HCT116 (cell line): ENCODE measurements around the gene ADAM8. TPM values are rescaled to one million over a fixed set of nuclear protein-coding genes. Genes with fewer than 3 reads are reported as not detected.

Source experiments
- ATAC-seq: fragments of 200-7000 bp; cut with Tn5 transposase; 2 replicates; pipeline ENCODE4 v1.9.1; 2020; ENCODE audit warnings: mild to moderate bottlenecking, moderate library complexity
- BruUV-seq: library from RNA; stranded (reverse); fragments of 400-500 nt; replicated peaks from 2 replicates; lab custom pipeline; 2021; lab: Mats Ljungman, UMichigan
- CTCF ChIA-PET: fragments of 300-600 bp; sonication (Branson Sonifier 250); formaldehyde crosslinking; loops from one replicate; lab custom pipeline; 2021; ENCODE audit warnings: antibody characterized with exemption; lab: Charles Lee
- POLR2A ChIA-PET: fragments of 300-600, 350-600 bp; sonication (Branson Sonifier 250); formaldehyde crosslinking; loops from one replicate; lab custom pipeline; 2021; ENCODE audit warnings: antibody characterized with exemption; lab: Charles Lee
- RAD21 ChIA-PET, 2 experiments: fragments of 300-600 bp; sonication (Branson Sonifier 250); formaldehyde crosslinking; loops; one replicate each; lab custom pipeline; 2023; ENCODE audit warnings: low total read pairs in 2 of 2; ENCODE audit not compliant: uncharacterized antibody in 2 of 2, unreplicated experiment in 2 of 2, low non-redundant PET in 1 of 2; lab: Charles Lee
- DNase-seq: peaks from one replicate; pipeline ENCODE4 v3.0.0-alpha.2; 2010; ENCODE audit warnings: low read depth, low spot score
- H2AFZ ChIP-seq: fragments of 200-600 bp; shearing (Covaris generic), sonication (generic); 2 replicates; pipeline ENCODE4 v1.6.1; 2017; ENCODE audit warnings: low read depth, mixed run types, mixed read lengths, antibody characterized with exemption, low read length; ENCODE audit not compliant: poor library complexity, severe bottlenecking
- H3K27ac ChIP-seq: 2 replicates; pipeline ENCODE4 v1.5.1; 2012; ENCODE audit warnings: low read depth, low read length
- H3K27me3 ChIP-seq: fragments of 200-600 bp; sonication (generic); 2 replicates; pipeline ENCODE4 v1.6.1; 2016; ENCODE audit warnings: mixed run types, low read length, mixed read lengths; ENCODE audit not compliant: insufficient read depth
- H3K36me3 ChIP-seq, 2 experiments: fragments of 200-500 bp in 1 of 2; fragments of 200-600 bp in 1 of 2; sonication (Bioruptor generic) in 1 of 2; sonication (generic) in 1 of 2; 2 replicates each; pipeline versions ENCODE4 v1.5.1 to v1.6.1; 2014 to 2016; ENCODE audit warnings: low read length in 2 of 2, inconsistent platforms in 1 of 2, mixed read lengths in 1 of 2, mixed run types in 1 of 2; ENCODE audit not compliant: insufficient read depth in 2 of 2, control insufficient read depth in 1 of 2
- H3K4me1 ChIP-seq, 2 experiments: fragments of 200-600 bp in 1 of 2; sonication (generic) in 1 of 2; 2 replicates each; pipeline versions ENCODE4 v1.5.1 to v1.6.1; 2012 to 2017; ENCODE audit warnings: low read length in 2 of 2, inconsistent platforms in 1 of 2, mild to moderate bottlenecking in 1 of 2, mixed read lengths in 1 of 2, mixed run types in 1 of 2, moderate library complexity in 1 of 2; ENCODE audit not compliant: insufficient read depth in 2 of 2, control insufficient read depth in 1 of 2
- H3K4me2 ChIP-seq: fragments of 200-600 bp; sonication (generic); 2 replicates; pipeline ENCODE4 v1.6.1; 2017; ENCODE audit warnings: mixed run types, low read length, mixed read lengths
- H3K4me3 ChIP-seq, 2 experiments: fragments of 200-600 bp in 1 of 2; sonication (generic) in 1 of 2; replicated peaks in 1 of 2; 2 replicates each; pipeline ENCODE4 v1.5.1; 2011 to 2016; ENCODE audit warnings: low read length in 2 of 2, control low read depth in 1 of 2, low read depth in 1 of 2, mild to moderate bottlenecking in 1 of 2, mixed read lengths in 1 of 2, mixed run types in 1 of 2
- H3K79me2 ChIP-seq: fragments of 200-600 bp; sonication (generic); 2 replicates; pipeline ENCODE4 v1.6.1; 2017; ENCODE audit warnings: mild to moderate bottlenecking, mixed run types, low read length, moderate library complexity, mixed read lengths; ENCODE audit not compliant: insufficient read depth
- H3K9ac ChIP-seq: fragments of 200-600 bp; sonication (generic); 2 replicates; pipeline ENCODE4 v1.6.1; 2016; ENCODE audit warnings: low read length, mixed read lengths
- H3K9me2 ChIP-seq: fragments of 200-600 bp; sonication (generic), shearing (Covaris generic); 2 replicates; pipeline ENCODE4 v1.6.1; 2017; ENCODE audit warnings: mixed run types, mild to moderate bottlenecking, moderate library complexity; ENCODE audit not compliant: insufficient read depth
- H3K9me3 ChIP-seq, 2 experiments: fragments of 200-500 bp in 1 of 2; fragments of 200-600 bp in 1 of 2; sonication (Bioruptor generic) in 1 of 2; sonication (generic) in 1 of 2; 2 replicates each; pipeline ENCODE4 v1.6.1; 2014 to 2017; ENCODE audit warnings: low read length in 2 of 2, mixed read lengths in 2 of 2, inconsistent platforms in 1 of 2, low read depth in 1 of 2, mild to moderate bottlenecking in 1 of 2, mixed run types in 1 of 2, moderate library complexity in 1 of 2; ENCODE audit not compliant: control insufficient read depth in 1 of 2, insufficient read depth in 1 of 2
- H4K20me1 ChIP-seq: fragments of 200-600 bp; sonication (generic), shearing (Covaris generic); 2 replicates; pipeline ENCODE4 v1.6.1; 2017; ENCODE audit warnings: mixed run types, mild to moderate bottlenecking, moderate library complexity; ENCODE audit not compliant: insufficient read depth
- CBX3 ChIP-seq: IDR thresholded peaks from 2 replicates; pipeline ENCODE4 v1.6.1; 2012; ENCODE audit warnings: low read depth
- CEBPB ChIP-seq: IDR thresholded peaks from 2 replicates; pipeline ENCODE4 v1.6.1; 2012; ENCODE audit warnings: low read depth
- CTCF ChIP-seq, 3 experiments: fragments of 200-600 bp in 1 of 3; sonication (generic) in 1 of 3; IDR thresholded peaks in 2 of 3; conservative IDR thresholded peaks in 1 of 3; 2 replicates each; pipeline ENCODE4 v1.5.1; 2012 to 2017; ENCODE audit warnings: low read depth in 2 of 3, low read length in 2 of 3, antibody characterized with exemption in 1 of 3, borderline replicate concordance in 1 of 3, control low read depth in 1 of 3, mild to moderate bottlenecking in 1 of 3, mixed read lengths in 1 of 3, mixed run types in 1 of 3, moderate library complexity in 1 of 3; ENCODE audit not compliant: insufficient read depth in 1 of 3
- EGR1 ChIP-seq: IDR thresholded peaks from 2 replicates; pipeline ENCODE4 v1.6.1; 2012; ENCODE audit warnings: low read depth
- EZH2 ChIP-seq: fragments of 200-600 bp; sonication (generic); IDR thresholded peaks from 2 replicates; pipeline ENCODE4 v1.6.1; 2017; ENCODE audit warnings: antibody characterized with exemption, mixed run types
- FOSL1 ChIP-seq: IDR thresholded peaks from 2 replicates; pipeline ENCODE4 v1.6.1; 2012; ENCODE audit warnings: low read depth
- JUND ChIP-seq: IDR thresholded peaks from 2 replicates; pipeline ENCODE4 v1.6.1; 2012
- POLR2AphosphoS5 ChIP-seq: IDR thresholded peaks from 2 replicates; pipeline ENCODE4 v1.6.1; 2011; ENCODE audit warnings: mild to moderate bottlenecking, low read depth, low read length, moderate library complexity
- RAD21 ChIP-seq: IDR thresholded peaks from 2 replicates; pipeline ENCODE4 v1.6.1; 2012; ENCODE audit warnings: low read depth, mild to moderate bottlenecking
- SIN3A ChIP-seq: IDR thresholded peaks from 2 replicates; pipeline ENCODE4 v1.6.1; 2012; ENCODE audit warnings: low read depth
- SP1 ChIP-seq: IDR thresholded peaks from 2 replicates; pipeline ENCODE4 v1.6.1; 2012; ENCODE audit warnings: low read depth
- TCF7L2 ChIP-seq: IDR thresholded peaks from 2 replicates; pipeline ENCODE4 v1.7.0; 2011; ENCODE audit warnings: borderline replicate concordance, inconsistent platforms; ENCODE audit not compliant: insufficient read depth, insufficient read length; ENCODE audit errors: extremely low read depth
- YY1 ChIP-seq: IDR thresholded peaks from 2 replicates; pipeline ENCODE4 v1.6.1; 2011; ENCODE audit warnings: low read length, low read depth, moderate library complexity, mild to moderate bottlenecking; ENCODE audit not compliant: insufficient replicate concordance; ENCODE audit errors: extremely low read depth
- ZBTB33 ChIP-seq: IDR thresholded peaks from 2 replicates; pipeline ENCODE4 v1.6.1; 2011; ENCODE audit warnings: mild to moderate bottlenecking, low read length, moderate library complexity; ENCODE audit not compliant: insufficient replicate concordance; ENCODE audit errors: extremely low read depth
- intact Hi-C: fragments of 100-400 bp; cut with micrococcal nuclease; formaldehyde crosslinking; loops from 2 replicates; pipeline ENCODE4 v1.10.0; 2022
- total RNA-seq: library from RNA; stranded (reverse); gene quantifications from one replicate; pipeline ENCODE4 v1.2.1, GENCODE V29; 2021; ENCODE audit not compliant: unreplicated experiment
- TF ChIP-seq, protein P1 (sequence below): IDR thresholded peaks from 2 replicates; pipeline ENCODE4 v1.6.1; 2012; ENCODE audit warnings: low read depth
- TF ChIP-seq, protein P2 (sequence below): IDR thresholded peaks from 2 replicates; pipeline ENCODE4 v1.6.1; 2012

Gene ADAM8
- total RNA-seq, 1 experiment from 2014 or later: 4.1 TPM

DNA sequence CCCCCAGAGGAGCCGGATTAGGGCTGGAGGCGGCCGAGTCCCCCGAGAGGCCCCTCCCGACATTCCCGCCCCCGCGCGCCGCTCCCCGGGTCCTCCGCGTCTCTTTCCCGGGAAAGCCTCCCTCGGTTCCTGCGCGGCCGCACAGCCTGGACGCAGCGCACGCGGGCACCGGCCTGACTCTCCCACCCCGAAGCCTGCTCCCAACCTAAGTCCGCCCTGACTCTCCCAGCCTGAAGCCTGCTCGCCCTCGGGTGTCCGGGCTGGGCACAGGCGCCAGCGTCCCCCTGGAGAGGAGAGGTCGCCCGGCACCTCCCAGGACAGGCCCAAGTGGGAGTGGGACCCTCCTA, 39.5 kb downstream of the ADAM8 start:
- no peaks in the 10 kb centered on the region for H4K20me1 ChIP-seq
- TF ChIP-seq CBX3 (no peak), YY1 (no peak), CTCF (IDR thresholded peaks at IDR 0.05 in 2 of 3, conservative IDR thresholded peaks at IDR 0.05 in 1 of 3; ENCODE audit: borderline replicate concordance in 1 of 3, insufficient read depth in 1 of 3, low read depth in 2 of 3, low read length in 2 of 3) (no peak), ZBTB33 (no peak), JUND (no peak), EZH2 (no peak), RAD21 (no peak), SP1 (no peak), FOSL1 (no peak), POLR2AphosphoS5 (no peak), SIN3A (no peak), CEBPB (no peak), EGR1 (no peak), TCF7L2 (no peak)
- TF ChIP-seq, protein P1, sequence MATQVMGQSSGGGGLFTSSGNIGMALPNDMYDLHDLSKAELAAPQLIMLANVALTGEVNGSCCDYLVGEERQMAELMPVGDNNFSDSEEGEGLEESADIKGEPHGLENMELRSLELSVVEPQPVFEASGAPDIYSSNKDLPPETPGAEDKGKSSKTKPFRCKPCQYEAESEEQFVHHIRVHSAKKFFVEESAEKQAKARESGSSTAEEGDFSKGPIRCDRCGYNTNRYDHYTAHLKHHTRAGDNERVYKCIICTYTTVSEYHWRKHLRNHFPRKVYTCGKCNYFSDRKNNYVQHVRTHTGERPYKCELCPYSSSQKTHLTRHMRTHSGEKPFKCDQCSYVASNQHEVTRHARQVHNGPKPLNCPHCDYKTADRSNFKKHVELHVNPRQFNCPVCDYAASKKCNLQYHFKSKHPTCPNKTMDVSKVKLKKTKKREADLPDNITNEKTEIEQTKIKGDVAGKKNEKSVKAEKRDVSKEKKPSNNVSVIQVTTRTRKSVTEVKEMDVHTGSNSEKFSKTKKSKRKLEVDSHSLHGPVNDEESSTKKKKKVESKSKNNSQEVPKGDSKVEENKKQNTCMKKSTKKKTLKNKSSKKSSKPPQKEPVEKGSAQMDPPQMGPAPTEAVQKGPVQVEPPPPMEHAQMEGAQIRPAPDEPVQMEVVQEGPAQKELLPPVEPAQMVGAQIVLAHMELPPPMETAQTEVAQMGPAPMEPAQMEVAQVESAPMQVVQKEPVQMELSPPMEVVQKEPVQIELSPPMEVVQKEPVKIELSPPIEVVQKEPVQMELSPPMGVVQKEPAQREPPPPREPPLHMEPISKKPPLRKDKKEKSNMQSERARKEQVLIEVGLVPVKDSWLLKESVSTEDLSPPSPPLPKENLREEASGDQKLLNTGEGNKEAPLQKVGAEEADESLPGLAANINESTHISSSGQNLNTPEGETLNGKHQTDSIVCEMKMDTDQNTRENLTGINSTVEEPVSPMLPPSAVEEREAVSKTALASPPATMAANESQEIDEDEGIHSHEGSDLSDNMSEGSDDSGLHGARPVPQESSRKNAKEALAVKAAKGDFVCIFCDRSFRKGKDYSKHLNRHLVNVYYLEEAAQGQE: no peak
- TF ChIP-seq, protein P2, sequence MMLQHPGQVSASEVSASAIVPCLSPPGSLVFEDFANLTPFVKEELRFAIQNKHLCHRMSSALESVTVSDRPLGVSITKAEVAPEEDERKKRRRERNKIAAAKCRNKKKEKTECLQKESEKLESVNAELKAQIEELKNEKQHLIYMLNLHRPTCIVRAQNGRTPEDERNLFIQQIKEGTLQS: no peak
- POLR2A ChIA-PET: no interaction called here
- H3K9me2 ChIP-seq: no peaks in the 10 kb centered on the region
- H3K27ac ChIP-seq: no peak overlapping the region
- H3K4me3 ChIP-seq: no peak overlapping the region
- no peak overlapping the region for H3K9ac ChIP-seq
- no peaks in the 10 kb centered on the region for H3K9me3 ChIP-seq
- H3K79me2 ChIP-seq: no peaks in the 10 kb centered on the region
- ATAC-seq (no peak), DNase-seq (no peak)
- H3K27me3 ChIP-seq: no peaks in the 10 kb centered on the region
- no peaks in the 10 kb centered on the region for H3K4me1 ChIP-seq
- intact Hi-C loops: no loop called here
- H2AFZ ChIP-seq: no peak overlapping the region
- CTCF ChIA-PET: no interaction called here
- no TSS peak for BruUV-seq
- no peak overlapping the region for H3K4me2 ChIP-seq
- no peaks in the 10 kb centered on the region for H3K36me3 ChIP-seq
- RAD21 ChIA-PET: no interaction called here
